Loucy (cell line): ENCODE measurements around the gene CYP4F22.

Experiments used
- EZH2phosphoT487 ChIP-seq: fragments of 200-600 bp; IDR thresholded peaks from 2 replicates; pipeline ENCODE4 v1.6.1; 2018; ENCODE audit warnings: antibody characterized with exemption, mild to moderate bottlenecking, moderate library complexity, borderline replicate concordance
- TF ChIP-seq, protein P1 (sequence below): fragments of 200-600 bp; sonication (generic); conservative IDR thresholded peaks from 2 replicates; pipeline ENCODE4 v1.5.1; 2014; ENCODE audit warnings: mild to moderate bottlenecking, antibody characterized with exemption, low read length

DNA sequence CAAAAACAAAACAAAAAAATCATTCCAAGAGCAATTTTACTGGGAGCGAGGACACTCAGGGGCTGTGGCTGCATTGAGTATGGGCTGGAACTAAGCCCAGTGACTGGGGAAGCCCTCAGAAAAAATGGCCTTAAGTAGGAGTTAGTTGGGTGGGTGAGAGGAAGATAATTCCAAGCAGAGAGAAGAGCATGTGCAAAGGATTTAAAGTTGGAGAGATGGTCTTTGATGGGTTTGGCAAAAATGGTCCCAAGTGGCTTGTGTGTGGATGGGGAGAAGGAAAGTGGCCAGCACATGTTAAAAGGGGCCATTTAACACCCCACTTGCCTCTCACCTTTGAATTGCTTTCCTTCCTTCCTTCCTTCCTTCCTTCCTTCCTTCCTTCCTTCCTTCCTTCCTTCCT, 6.7 kb upstream of the CYP4F22 start:
- TF ChIP-seq, protein P1, sequence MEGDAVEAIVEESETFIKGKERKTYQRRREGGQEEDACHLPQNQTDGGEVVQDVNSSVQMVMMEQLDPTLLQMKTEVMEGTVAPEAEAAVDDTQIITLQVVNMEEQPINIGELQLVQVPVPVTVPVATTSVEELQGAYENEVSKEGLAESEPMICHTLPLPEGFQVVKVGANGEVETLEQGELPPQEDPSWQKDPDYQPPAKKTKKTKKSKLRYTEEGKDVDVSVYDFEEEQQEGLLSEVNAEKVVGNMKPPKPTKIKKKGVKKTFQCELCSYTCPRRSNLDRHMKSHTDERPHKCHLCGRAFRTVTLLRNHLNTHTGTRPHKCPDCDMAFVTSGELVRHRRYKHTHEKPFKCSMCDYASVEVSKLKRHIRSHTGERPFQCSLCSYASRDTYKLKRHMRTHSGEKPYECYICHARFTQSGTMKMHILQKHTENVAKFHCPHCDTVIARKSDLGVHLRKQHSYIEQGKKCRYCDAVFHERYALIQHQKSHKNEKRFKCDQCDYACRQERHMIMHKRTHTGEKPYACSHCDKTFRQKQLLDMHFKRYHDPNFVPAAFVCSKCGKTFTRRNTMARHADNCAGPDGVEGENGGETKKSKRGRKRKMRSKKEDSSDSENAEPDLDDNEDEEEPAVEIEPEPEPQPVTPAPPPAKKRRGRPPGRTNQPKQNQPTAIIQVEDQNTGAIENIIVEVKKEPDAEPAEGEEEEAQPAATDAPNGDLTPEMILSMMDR: no peak
- no peak for TF ChIP-seq EZH2phosphoT487
